ENCODE data around the gene ETF1. TPM values are rescaled to one million over a fixed set of nuclear protein-coding genes. Genes with fewer than 3 reads are reported as not detected.

Gene ETF1
- total RNA-seq, 1 experiment from 2014 or later, result 57.3 TPM

GRCh38 chr5:138538943-138539627 is 4.0 kb downstream of the ETF1 start:
- TF ChIP-seq EZH2 (IDR thresholded peaks at IDR 0.05; ENCODE audit: low read length, unreplicated experiment) (no peak), CTCF (conservative IDR thresholded peaks at IDR 0.05; ENCODE audit: low read depth, low read length) (no peak), EZH2phosphoT487 (IDR thresholded peaks at IDR 0.05; ENCODE audit: borderline replicate concordance, low read length) (no peak)
- H3K9me3 ChIP-seq (ENCODE audit: low read length), result no peaks in the 10 kb centered on the region
- no peaks in the 10 kb centered on the region for H3F3A ChIP-seq (ENCODE audit: low read length, unreplicated experiment)
- H3K9me2 ChIP-seq (replicated peaks; ENCODE audit: low read length), result no peaks in the 10 kb centered on the region
- H4K20me1 ChIP-seq (ENCODE audit: low read length), result peaks cover 54% of the 10 kb centered on the region
- H3K79me2 ChIP-seq (ENCODE audit: low read length), result peaks cover 89% of the 10 kb centered on the region
- ChIA-PET POLR2A (ENCODE audit: unreplicated experiment) (no interaction called here), CTCF (no interaction called here)
- no peak overlapping the region for H3K27ac ChIP-seq (ENCODE audit: low read length)
- peak overlapping the region; percentile 97; the same call in 1 of the 2 replicates for H3K4me2 ChIP-seq (ENCODE audit: low read length)
- intact Hi-C loops (cut with micrococcal nuclease), result no loop called here
- DNase-seq (no peak), ATAC-seq (no peak)
- peaks cover 24% of the 10 kb centered on the region for H3K36me3 ChIP-seq (ENCODE audit: low read depth, low read length)
- no peak overlapping the region for H3K4me3 ChIP-seq (ENCODE audit: low read length)
- no TSS peak for BruUV-seq (replicated peaks)
- no peak overlapping the region for H2AFZ ChIP-seq (ENCODE audit: low read length)
- H3K9ac ChIP-seq (ENCODE audit: low read length), result no peak overlapping the region
- H3K27me3 ChIP-seq (ENCODE audit: low read length), result no peaks in the 10 kb centered on the region
- peaks cover 18% of the 10 kb centered on the region for H3K4me1 ChIP-seq (ENCODE audit: insufficient read depth, low read length)

GRCh38 chr5:138536665-138537315 is 6.2 kb downstream of the ETF1 start:
- ATAC-seq (peak; percentile 38; the same call in 1 of the 2 replicates), DNase-seq (no peak)
- Histone ChIP-seq H4K20me1 (ENCODE audit: low read length) (peaks cover 55% of the 10 kb centered on the region), H3K4me3 (ENCODE audit: low read length) (no peak overlapping the region), H3K9ac (ENCODE audit: low read length) (no peak overlapping the region), H3K79me2 (ENCODE audit: low read length) (peaks cover 91% of the 10 kb centered on the region), H2AFZ (ENCODE audit: low read length) (no peak overlapping the region), H3K4me2 (ENCODE audit: low read length) (no peak overlapping the region), H3K36me3 (ENCODE audit: low read depth, low read length) (peaks cover 27% of the 10 kb centered on the region), H3F3A (ENCODE audit: low read length, unreplicated experiment) (no peaks in the 10 kb centered on the region), H3K27me3 (ENCODE audit: low read length) (no peaks in the 10 kb centered on the region), H3K27ac (ENCODE audit: low read length) (no peak overlapping the region), H3K9me3 (ENCODE audit: low read length) (no peaks in the 10 kb centered on the region), H3K4me1 (ENCODE audit: insufficient read depth, low read length) (peaks cover 18% of the 10 kb centered on the region), H3K9me2 (replicated peaks; ENCODE audit: low read length) (no peaks in the 10 kb centered on the region)
- no TSS peak for BruUV-seq (replicated peaks)
- intact Hi-C loops (cut with micrococcal nuclease), result no loop called here
- ChIA-PET CTCF (interaction anchor here (0.6 kb wide), 1 partner anchor 33 kb away, joined by 3 read pairs; no protein-coding TSS in a partner anchor), POLR2A (ENCODE audit: unreplicated experiment) (no interaction called here)
- TF ChIP-seq CTCF (conservative IDR thresholded peaks at IDR 0.05; ENCODE audit: low read depth, low read length), result peak; percentile 54
- TF ChIP-seq EZH2 (IDR thresholded peaks at IDR 0.05; ENCODE audit: low read length, unreplicated experiment), result no peak
- TF ChIP-seq EZH2phosphoT487 (IDR thresholded peaks at IDR 0.05; ENCODE audit: borderline replicate concordance, low read length), result no peak

GRCh38 chr5:138536215-138536614 is 6.8 kb downstream of the ETF1 start:
- Histone ChIP-seq H3K36me3 (ENCODE audit: low read depth, low read length) (peaks cover 27% of the 10 kb centered on the region), H3K4me1 (ENCODE audit: insufficient read depth, low read length) (peaks cover 13% of the 10 kb centered on the region), H3K27me3 (ENCODE audit: low read length) (no peaks in the 10 kb centered on the region), H3K4me3 (ENCODE audit: low read length) (no peak overlapping the region), H3K79me2 (ENCODE audit: low read length) (peaks cover 90% of the 10 kb centered on the region), H4K20me1 (ENCODE audit: low read length) (peaks cover 50% of the 10 kb centered on the region), H2AFZ (ENCODE audit: low read length) (no peak overlapping the region), H3K9me3 (ENCODE audit: low read length) (no peaks in the 10 kb centered on the region), H3F3A (ENCODE audit: low read length, unreplicated experiment) (no peaks in the 10 kb centered on the region), H3K27ac (ENCODE audit: low read length) (no peak overlapping the region), H3K9me2 (replicated peaks; ENCODE audit: low read length) (no peaks in the 10 kb centered on the region), H3K9ac (ENCODE audit: low read length) (no peak overlapping the region), H3K4me2 (ENCODE audit: low read length) (no peak overlapping the region)
- no peak for ATAC-seq
- CTCF ChIA-PET, result interaction anchor here (0.6 kb wide), 1 partner anchor 32 kb away, joined by 3 read pairs; no protein-coding TSS in a partner anchor
- no peak for DNase-seq
- POLR2A ChIA-PET (ENCODE audit: unreplicated experiment), result no interaction called here
- no peak for TF ChIP-seq CTCF (conservative IDR thresholded peaks at IDR 0.05; ENCODE audit: low read depth, low read length)
- no peak for TF ChIP-seq EZH2 (IDR thresholded peaks at IDR 0.05; ENCODE audit: low read length, unreplicated experiment)
- TF ChIP-seq EZH2phosphoT487 (IDR thresholded peaks at IDR 0.05; ENCODE audit: borderline replicate concordance, low read length), result no peak
- intact Hi-C loops (cut with micrococcal nuclease), result no loop called here
- BruUV-seq (replicated peaks), result no TSS peak

Measured in PC-3 (cell line).